Globus pallidus (tissue), 1 donor: ENCODE data around the gene VCAM1.
"Not testable (repeated sequence)": the region's sequence is repeated elsewhere in the genome, so short reads cannot be mapped to it uniquely, and the experiment has no call there.

Experiments
- DNase-seq: peaks from one replicate; pipeline ENCODE4 v3.0.0-alpha.2; 2015; ENCODE audit warnings: low spot score

Gene VCAM1

GRCh38 chr1:100780814-100781213, 61.3 kb downstream of the VCAM1 start:
- DNase-seq = no peak

GRCh38 chr1:100781728-100782127, 62.2 kb downstream of the VCAM1 start:
- DNase-seq = not testable (repeated sequence)

DNA sequence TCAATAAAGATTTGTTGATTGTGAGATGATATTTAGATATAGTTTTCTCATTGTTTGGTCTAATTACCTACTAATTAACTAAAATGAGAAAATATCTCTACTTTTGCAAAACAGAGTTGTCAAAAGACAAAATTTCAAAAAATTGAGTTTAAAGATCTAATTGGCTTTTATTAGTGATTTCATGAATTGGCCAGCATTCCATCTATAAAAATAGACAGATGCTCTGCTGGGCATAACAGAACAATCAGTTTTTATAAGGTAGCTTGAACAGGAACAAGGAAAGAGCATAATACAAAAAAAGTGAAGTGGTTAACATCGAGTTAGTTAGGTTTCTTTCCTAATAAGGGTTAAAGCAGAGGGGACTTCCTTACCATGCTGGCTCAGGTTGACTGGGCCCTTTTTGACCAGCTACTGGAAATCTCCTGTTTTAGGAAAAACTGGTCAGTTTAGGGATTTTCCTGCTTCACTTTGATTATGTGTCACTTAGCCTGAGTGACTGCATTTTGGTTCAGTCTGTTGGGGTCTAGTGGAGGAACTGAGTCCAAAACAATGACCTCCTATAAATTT, 63.0 kb downstream of the VCAM1 start:
- no peak for DNase-seq

DNA sequence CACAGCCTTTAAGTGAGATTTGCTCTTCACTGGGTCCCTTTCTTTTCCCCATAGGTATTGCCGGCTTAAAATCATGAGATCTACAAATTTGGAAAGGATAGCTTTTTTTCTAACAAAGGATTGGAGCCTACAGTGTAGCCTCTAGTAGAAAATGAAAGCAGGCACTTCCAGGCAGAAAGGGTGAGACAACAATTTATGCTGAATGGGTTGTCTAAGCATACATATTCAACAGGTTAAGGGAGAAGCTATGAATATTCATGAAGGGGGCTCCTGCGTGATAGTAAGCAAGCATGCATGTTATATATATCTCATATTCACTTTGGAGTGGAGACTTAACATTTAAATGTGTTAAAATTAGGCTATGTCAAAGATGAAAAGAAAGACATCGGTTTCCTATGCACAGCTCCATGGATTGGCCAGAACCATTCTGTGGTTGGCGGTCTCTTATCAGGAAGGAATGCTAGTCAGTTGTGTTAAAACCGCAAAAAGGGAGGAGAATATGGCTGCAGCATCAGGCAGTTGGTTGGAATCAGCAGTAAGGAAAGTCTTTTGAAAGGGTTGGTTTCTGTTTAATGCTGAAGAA, 66.0 kb downstream of the VCAM1 start:
- DNase-seq = no peak

DNA sequence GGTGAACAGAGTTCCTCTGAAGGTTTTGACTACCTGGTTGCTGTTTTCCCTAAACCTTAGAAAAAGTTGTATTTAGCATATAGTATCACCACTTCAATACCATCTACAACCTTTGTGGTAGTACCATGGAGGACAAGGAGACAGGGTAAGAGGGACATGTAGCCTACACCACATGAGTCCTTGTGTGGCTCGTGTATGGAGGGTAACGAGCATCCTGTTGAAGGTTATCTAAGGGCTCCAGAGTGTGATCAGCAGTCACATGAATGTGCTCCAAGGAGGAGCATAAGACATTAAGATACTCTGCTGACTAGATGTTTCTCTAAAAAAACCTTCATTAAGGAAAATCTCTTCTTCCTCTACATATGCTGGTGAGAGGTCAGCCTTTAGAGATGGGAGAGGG, 67.3 kb downstream of the VCAM1 start:
- DNase-seq = no peak
